Superior temporal gyrus (tissue), 1 donor: Measurements from ENCODE around the gene MTHFD2L.
"Not testable (repeated sequence)": the region's sequence is repeated elsewhere in the genome, so short reads cannot be mapped to it uniquely, and the experiment has no call there.

Experiments
- DNase-seq: peaks from one replicate; pipeline ENCODE4 v3.0.0-alpha.2; 2016; ENCODE audit errors: extremely low spot score

Gene MTHFD2L

DNA sequence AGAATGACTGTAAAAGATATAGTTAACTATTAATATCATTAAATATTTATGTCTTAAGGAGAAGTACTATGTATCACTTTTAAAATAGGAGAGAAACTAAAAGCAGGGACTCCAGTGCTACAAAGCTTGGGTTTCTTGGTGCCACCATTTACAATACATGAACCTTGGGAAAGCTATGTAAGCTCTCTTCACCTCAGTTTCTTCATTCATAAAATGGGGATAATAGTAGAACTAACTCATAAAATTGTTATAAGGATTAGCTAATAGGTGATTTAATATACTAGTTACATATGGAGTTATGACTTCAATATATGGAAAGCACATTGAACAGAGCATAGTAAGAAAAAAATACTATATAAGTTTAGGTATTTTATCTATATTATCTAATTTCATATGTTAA, 174.0 kb downstream of the MTHFD2L start:
- DNase-seq: no peak

DNA sequence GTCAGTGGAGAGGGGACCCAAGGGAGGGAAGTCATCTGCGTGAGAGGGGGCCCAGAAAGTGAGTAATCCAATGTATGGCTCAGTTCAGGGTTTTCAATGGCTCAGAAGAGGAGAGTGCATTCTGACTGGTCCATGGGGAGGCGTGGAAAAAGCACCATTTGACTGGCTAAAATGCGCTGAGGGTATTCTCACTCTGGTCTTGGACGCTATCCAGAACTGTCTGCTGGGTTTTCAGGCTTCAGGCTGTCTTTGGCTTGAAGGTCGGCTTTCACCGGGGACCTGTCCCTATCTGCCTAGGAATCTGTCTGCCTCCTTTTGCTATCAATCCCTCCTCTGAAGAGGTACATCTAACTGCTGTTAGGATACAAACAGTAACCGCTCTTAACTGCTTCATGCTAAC, 176.7 kb downstream of the MTHFD2L start:
- DNase-seq: no peak

DNA sequence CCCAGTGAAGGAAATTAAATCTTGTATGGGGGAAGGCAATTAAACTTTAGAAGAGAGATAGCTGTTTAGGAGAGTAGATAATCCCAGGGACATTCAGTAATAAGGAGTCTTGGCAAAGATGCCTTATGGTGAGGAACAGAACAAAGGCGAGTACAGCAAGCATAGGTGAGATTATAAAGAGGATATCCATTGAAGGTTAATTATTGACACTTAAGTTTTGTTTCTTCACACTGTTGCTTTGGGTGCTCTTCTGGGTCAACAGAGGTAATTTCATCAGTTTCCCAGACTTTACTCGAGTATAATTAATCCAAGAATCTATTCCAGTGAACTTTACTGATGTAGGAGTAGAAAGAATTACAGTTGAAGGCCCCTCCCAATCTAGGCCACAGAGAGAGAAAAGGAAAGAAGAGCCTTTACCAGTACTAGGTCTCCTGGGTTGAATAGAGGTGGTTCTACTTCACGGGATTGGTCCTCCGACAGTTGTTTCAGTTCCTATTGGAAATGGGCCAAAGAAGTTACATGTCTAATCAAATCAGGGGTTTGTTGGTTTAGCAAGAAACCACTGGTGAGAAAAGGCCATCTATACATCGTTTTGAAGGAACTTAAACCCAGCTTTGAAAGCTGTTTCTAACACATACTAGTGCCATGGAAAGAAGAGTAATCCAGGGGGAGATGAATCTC, 177.6 kb downstream of the MTHFD2L start:
- no peak for DNase-seq

DNA sequence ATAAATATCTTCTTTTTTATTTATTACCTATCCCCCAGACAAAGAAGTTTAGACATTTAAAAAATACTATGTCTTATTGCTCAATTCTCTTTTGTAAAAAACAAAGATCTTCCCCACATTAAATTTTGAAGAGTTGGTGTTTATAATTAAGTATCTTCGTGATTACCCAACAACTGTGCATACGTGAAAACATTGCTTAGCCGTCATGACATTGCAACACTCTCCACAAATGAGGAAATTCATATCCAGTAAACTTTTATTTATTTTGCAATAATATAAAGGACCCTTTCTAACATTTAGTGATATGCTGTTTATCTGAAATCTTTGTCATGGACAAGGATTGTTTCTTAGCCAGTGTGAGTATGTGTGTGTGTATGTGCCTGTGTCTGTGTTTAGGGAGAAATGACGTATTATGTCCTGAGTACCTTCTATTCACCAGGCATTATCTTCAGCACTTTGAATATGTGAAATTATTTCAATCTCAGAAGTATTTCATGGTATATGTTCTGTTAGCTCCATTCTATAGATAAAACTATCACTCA, 180.9 kb downstream of the MTHFD2L start:
- no peak for DNase-seq

DNA sequence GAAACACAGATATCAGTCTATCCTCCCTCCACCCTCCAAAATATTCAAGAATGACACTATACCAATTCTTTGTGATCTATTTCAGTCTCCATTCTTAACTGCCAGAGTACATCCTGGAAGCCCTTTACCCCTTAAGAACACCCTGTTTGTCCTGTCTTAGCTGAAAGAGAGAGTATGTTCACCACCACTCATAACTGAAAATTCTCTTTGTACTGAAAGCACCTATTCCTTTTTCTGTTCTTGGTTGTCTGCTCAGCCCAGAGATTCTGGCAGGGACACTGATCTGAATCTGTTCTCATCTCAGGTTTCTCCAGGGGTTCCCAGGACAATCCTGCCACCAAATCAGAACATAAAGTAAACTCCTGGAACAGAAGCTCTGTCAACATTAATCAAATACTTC, 181.6 kb downstream of the MTHFD2L start:
- no peak for DNase-seq

DNA sequence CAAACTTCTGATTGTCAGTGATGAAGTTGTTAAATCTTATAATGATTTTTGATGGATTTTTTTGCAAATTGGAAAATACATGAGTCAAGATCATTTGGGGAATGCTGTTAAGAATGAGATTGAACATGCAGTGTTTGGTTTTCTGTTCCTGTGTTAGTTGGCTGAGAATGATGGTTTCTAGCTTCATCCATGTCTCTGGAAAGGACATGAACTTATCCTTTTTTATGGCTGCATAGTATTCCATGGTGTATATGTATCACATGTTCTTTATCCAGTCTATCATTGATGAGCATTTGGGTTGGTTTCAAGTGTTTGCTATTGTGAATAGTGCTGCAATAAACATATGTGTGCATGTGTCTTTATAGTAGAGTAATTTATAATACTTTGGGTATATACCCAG, 182.5 kb downstream of the MTHFD2L start:
- not testable (repeated sequence) for DNase-seq

DNA sequence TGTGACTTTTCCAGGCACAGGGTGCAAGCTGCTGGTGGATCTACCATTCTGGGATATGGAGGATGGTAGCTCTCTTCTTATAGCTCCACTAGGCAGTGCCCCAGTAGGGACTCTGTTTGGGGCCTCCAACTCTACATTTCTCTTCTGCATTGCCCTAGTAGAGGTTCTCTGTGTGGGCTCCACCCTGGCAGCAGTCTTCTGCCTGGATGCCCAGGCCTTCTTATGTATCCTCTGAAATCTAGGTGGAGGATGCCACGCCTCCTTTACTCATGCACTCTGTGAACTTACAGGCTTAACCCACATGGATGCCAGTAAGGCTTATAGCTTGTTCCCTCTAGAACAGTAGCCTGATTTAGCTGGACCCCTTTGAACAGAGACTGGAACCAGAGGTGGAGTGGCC, 186.1 kb downstream of the MTHFD2L start:
- no peak for DNase-seq
